Stimulated activated CD8-positive, alpha-beta memory T cell treated with anti-CD3 and anti-CD28 coated beads, Interleukin-4, amount 100 ng/mL, for 1 hour (primary cell): ENCODE measurements around the gene IL2RA.
"Not testable (repeated sequence)": the region's sequence is repeated elsewhere in the genome, so short reads cannot be mapped to it uniquely, and the experiment has no call there.

Experiments used
- DNase-seq, 2 donors: peaks; one replicate each; pipeline ENCODE4 v3.0.0-alpha.2; 2020; ENCODE audit warnings: low read depth in 2 of 2, low spot score in 1 of 2

IL2RA gene

DNA sequence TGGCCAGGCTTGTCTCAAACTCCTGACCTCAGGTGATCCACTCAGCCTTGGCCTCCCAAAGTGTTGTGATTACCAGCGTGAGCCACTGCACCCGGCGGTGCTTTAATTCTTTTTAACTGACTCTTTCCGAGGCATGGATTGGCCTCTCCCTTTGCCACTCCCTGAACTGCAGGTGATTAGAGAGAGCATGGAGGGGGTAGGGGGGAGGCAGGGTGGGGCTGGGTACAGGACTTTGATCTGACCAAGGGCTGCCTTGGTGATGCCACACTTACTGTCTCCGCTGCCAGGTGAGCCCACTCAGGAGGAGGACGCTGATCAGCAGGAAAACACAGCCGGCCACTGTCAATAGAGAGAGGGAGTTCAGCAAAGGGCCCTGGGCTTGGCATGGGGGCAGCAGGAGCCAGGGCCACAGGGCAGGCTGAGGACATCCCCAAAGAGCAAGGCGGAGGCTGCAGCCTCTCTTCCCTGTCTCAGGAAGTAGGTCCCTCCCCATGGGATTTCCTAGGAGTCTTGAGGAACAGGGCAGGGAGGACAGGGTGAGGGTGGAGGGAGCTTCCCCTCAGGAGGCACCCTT is 44.3 kb downstream of the IL2RA start:
- no peak for DNase-seq

DNA sequence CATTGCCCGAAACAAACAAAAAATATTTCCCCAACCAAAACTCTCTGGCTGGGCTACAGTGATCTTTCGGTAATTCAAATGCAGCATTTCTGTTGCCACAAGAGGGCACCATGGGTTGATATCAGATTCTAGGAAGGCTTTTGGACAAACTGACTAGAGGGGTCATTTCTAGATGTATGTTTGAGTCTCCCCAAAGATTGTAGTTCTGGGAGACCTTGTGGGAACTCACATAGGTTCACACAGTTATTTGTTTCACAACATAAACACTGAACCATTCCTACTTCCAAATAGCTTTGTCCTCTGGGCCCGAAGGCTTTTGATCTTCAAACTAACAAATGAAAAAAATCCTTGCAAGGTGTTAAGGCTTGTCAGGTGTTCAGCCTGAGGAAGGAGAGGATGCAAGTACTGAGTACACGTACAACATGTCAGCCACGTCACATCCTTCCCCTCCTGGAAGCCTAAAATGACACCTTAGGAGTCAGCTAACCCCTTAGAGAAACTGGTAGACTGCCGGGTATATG is 47.9 kb downstream of the IL2RA start:
- peak; percentile 26 to 31 for DNase-seq

DNA sequence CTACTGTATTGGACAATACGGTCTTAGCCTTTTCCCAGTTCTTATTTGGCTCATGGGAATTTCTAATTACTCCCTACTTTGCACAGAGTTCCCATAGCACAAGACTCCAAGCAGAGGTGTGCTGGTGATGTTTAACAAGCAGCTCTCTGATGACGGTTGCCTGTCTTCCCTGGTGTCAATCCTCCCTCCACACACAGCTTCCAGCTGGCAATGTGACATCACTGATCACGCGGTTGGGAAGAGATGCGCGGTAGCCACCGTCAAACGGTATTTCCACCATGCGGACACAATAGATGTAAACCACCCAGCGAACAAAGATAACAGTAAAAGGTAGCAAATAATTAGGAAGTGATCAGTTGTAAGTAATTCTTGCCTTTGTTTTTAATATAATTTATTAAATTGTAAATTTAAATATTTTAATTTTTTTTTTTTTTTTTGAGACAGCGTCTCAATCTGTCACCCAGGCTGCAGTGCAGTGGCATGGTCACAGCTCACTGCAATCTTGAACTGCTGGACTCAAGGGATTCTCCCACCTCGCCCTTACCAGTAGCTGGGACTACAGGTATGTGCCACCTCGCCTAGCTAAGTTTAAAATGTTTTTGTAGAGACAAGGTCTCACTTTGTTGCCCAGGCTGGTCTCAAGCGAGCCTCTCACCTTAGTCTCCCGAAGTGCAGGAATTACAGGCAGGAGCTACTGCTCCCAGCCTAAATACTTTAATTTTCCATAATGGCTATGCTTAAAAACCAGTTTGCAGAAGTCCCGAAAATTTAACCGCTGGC is 48.6 kb downstream of the IL2RA start:
- DNase-seq, result no peak

DNA sequence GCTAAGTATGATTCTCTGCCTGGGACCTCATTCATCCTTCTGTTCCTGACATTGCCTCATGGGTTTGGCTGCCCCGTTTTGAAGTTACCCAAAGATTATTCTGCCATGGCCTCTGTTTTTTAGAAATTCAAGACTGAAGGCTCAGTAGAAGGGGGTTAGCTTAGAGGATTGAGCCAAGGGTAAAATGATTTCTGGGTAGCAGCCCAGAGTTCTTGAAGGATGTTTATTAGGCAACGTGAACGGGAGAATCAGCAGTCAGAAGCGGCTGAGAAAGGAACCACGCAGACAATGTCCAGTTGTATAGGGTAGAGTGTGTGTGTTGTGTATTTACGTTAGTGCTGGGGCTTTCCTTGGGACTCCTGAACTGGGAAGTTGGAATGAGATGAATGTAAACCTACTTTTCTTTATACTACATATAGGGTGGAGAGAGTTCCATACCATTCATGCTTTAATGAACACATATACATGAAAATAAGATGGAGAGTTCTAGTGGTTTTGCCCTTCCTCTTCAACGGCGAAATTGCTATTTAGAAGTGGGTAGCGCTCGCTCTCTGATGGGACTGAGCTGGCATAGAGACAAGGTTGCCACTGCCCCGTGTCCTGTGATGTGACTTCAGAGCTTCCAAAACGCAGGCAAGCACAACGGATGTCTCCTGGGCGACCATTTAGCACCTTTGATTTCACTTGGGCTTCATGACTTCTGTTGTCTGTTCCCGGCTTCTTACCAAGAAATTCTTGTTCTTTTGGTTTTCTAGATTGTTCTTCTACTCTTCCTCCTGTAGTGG is 49.9 kb downstream of the IL2RA start:
- DNase-seq, result no peak

DNA sequence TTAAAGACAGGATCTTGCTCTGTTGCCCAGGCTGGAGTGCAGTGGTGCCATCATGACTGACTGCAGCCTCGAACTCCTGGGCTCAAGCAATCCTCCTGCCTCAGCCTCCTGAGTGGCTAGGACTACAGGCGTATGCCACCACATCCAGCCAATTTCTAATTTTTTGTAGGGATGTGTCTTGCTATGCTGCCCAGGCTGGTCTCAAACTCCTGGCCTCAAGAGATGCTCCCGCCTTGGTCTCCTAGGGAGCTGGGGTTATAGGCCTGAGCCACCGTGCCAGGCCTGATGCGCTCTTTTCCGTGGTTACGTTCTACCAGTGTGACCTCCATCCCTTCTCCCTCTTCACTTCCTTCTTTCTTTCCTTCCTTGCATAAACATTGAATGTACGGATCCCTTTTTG is 50.6 kb downstream of the IL2RA start:
- no peak for DNase-seq

DNA sequence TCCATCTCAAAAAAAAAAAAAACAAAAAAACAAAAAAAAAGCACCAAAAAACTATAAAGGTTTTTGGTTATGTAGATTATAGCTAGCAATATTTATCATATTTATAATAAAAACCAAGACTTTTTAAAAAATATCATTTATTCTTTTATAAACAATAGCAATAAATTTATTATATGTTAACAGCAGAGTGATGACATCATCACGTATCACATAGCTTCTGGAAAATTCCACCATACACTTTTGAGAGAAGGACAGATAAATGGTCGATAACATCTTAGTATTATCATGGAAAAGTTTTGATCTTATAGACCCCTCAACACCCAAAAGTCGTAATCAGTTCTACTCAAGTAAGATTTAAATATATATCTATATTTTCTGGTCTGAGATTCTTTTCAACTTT is 51.6 kb downstream of the IL2RA start:
- no peak for DNase-seq

DNA sequence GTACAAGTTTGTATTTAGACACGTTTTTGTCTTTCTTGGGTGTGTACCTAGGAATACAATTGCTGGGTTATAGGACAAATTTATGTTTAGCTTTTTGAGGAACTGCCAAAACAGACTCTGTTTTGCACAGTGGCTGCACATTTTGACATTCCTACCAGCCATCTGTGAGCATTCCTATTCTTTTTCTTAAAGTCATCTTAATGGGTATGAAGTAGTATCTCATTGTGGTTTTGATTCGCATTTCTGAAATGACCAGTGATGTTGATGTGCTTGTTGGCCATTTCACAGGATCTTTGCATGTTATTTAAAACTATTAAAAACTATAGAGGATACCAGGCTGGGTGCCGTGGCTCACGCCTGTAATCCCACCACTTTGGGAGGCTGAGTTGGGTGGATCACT is 52.2 kb downstream of the IL2RA start:
- DNase-seq, result no peak

DNA sequence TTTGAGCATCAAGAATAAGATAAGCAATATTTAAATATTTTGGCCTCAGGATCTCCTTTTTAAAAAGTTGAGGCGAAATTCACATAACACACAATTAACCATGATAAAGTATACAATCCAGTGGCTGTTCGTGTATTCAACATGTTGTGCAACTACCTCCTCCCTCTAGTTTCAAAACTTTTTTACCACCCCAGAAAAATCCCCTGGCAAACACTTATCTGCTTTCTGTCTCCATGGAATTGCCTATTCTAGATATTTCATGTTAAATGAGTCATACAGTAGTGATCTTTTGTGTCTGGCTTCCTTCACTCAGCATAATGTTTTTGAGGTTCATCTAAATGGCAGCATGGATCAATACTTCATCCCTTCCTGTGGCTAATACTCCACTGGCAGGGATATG is 53.0 kb downstream of the IL2RA start:
- no peak for DNase-seq

DNA sequence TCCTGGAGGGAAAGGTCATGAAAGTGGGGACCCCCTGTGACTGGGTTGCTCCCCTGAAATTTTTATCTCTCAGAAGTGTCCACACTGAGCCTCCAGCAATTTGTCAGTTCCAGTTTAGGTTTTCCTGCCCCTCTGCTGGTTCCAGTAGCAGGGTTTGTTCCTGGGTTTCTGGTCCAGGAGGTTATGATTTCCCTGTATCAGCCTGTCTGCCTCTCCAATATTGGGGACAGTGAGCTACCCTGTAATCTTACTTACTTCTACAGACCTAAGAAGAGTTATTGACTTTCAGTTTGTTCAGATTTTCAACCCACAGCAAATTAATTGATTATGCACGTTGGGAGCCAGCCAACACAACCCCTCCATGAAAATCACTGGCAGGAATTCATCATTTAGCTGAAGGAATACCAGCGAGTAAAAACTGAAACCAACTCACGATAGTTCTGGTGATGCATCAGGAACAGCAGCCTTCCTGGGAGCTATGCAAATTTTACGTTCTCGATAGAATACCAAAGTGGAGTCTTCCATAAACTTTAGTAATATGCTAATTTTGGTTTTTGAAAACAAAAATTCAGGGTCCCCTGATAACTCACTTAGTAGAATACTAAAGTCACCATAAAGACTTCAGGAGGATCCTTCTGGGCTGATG is 53.5 kb downstream of the IL2RA start:
- DNase-seq, result no peak

DNA sequence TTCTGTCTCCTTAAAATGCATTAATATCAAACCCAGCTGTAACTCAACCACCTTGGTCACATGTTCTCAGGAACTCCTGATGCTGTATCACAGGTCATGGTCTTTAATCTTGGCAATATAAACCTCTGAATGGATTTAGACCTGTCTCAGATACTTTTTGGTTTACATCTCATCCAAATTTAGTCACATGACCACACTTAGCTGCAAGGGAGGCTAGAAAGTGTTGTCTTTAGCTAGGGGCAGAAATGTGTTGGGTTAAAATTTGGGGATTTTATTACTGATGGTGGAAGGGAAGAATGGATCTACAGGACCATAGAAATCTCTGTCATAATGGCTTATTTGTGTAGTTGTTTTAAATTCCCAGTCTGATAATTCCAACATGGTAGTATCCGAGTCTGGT is 55.2 kb downstream of the IL2RA start:
- DNase-seq, result no peak

DNA sequence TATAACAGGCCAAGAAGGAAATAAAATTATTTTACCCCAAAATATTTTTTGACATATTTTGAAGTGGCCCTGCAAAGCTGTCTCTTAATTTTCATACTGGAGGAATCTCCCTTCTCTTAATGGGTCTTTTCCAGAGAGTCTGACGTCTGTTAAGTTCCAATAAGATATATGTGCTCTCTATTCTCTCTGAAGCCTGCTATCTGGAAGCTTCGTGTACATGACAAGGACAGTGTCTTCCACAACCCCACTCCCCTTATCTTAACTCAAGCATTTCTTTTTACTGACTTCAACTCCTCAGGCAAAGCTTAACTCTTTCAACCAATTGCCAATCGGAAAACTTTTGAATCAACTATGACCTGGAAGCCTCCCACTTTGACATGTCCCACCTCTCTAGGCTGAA is 55.6 kb downstream of the IL2RA start:
- no peak for DNase-seq

DNA sequence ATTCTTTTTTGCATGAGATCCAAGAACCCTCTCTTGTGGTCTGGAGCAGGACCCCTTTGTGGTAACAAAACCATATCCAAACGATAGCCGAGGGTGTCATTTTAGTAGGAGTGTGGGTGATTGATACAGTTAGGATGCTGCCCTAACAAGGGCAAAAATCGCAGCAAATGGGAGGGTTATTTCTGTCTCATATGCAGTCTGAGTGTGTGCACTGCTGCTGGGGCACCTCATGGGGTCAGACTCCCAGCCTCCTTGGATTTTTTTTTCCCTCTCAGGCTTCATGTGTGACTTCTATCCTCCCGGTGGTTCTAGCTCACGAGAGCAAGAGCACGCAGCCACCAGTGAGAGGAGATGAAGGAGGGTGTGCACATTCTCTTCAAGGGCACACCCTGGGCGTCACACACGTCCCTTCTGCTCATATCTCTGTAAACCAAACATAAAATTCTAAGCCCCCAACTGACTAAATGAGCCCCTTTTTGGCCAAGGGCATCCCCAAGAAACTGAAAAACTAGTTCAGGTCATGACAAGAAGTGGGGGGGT is 56.2 kb downstream of the IL2RA start:
- no peak for DNase-seq

DNA sequence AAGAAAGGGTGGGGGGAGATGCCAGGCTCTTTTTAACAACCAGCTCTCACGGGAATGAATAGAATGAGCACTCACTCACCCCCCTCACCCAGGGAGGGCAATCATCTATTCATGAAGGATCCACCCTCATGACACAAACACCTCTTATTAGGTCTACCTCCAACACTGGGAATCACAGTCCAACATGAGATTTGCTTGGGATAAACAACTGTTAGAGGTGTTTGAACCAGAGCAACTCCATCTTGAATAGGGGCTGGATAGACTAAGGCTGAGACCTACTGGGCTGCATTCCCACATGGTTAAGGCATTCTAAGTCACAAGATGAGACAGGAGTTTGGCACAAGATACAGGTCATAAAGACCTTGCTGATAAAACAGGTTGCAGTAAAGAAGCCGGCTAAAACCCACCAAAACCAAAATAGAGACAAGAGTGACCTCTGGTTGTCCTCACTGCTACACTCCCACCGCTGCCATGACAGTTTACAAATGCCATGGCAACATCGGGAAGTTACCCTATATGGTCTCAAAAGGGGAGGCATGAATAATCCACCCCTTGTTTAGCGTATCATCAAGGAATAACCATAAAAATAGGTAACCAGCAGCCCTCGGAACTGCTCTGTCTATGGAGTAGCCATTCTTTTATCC is 56.9 kb downstream of the IL2RA start:
- DNase-seq, result not testable (repeated sequence)

DNA sequence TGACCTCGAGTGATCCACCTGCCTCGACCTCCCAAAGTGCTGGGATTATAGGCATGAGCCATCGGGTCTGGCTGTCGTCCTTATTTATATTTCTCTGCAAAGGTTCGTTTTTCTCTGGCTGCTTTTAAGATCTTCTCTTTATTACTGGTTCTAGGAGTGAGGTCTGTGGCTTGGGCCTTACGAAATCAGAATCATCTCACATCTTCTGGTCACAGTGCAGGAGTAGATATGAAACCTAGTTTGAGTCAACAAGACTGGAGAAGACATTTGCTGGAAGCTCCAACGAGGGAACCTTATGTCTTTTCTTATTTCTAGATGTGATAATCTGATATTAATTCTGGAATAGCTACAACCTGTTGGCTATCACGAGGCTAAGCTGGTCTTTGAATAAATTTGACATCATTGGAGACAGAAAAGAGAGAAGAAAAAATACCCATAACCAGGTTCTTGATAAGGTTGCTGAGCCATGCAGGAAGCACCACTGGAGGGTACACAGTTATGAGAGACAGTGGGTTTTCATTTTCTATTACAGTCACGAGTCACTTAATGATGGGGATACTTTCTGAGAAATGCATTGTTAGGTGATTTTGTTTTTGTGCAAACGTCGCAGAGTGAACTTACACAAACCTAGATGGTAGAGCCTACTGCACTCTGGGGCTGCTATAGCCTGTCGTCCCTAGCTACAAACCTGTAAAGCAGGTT is 59.2 kb downstream of the IL2RA start:
- DNase-seq, result no peak

DNA sequence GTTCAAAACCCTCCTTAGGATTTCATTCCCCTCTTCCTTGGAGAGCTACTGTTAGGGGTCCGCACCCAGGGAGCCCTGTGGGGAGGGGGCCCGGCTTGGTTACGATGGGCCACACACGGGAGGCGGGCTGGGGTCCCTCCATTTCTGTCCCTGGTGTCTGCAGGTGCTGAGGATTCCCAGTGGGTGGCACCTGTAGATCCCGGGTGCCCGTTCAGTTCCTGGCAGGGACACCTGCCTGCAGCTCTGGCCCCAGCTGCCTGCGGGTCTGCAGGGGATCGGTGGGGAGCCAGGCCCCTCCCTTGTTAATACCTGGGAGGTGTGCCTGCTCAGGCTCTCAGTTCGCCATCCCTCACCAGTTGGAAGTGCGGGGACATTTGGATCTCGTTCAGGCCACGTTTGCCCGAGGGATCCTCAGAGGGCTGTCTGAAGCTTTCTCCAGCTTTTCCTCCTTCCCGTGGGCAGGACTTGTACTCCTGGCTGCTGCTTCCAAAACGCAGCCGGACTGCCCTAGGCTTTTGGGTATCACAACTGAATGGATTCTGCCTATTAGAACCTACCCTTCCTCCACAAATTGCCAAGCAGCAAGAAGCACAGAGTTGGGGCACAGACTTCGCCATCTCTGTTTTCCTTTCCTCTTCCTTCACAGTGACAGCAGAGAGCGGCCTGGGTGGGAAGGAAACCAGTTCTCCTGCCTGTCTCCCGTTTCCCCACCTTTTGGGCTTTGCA is 62.6 kb downstream of the IL2RA start:
- DNase-seq, result no peak

DNA sequence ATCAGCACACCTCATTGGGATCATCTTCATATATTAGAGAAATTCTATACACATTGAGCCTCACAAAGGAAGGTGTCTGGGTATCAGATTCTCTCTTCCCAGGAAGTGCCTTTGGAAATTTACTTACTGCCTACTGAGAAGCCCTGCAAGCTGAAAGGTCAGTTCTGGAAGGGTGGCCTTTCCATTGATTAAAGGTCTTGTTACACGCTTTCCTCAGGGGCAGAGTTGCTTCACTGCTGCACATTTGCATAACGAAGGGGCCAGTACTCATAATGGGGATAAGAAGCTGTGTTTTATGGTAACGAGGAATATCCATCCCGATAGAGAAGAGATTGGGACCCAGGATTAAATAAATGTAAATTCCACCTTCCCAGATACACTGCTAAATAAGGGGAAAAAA is 65.5 kb downstream of the IL2RA start:
- DNase-seq, result no peak

DNA sequence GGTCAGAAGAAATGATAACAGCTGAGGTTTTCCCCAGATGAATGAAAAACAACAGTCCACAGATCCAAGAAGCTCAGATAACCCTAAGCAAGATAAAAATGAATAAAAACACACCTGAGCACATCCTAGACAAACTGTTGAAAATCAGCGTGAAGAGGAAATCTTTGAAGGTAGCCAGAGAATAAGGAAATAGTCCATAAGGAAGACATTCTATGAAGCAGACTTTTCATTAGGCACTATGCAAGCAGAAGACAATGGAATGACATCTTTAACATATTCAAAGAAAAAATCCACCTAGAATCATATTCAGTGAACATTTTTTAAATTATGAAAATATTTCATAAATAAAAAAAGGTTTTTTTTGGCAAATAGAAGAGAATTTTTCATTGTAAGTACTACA is 69.8 kb downstream of the IL2RA start:
- no peak for DNase-seq

DNA sequence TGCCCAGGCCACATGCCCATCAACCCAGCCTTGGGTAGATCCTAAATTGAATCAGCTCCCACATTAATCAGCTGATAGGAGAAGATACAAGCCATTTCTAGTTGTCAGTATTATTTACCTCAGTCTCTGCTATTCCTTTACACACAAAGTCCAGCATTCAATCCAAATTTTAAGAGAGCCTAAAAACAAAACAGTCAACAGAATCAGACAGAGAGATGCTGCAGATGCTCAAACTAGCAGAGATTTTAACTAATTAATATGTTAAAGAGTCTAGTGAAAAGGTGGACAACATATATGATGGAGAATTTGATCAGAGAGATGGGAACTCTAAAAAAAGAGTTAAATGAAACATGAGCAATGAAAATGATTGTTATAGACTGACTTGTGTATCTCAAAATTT is 70.5 kb downstream of the IL2RA start:
- DNase-seq, result no peak

DNA sequence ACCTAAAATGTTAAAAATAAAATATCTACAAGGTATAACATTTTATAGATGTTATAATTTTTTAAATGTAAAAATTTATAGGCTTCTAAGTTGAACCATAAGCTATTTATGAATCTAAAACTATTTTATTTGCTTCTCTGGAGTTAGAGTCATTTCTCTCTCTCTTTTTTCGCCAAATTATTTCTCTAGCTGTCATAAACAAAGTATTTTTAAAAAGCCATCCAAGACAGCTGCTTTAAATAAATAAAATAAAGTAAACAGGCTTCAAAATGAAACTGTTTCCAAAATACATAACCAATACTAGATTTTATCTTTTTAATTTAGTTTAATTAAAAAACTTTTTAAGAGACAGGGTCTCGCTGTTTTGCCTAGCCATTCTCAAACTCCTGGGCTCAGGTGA is 72.4 kb downstream of the IL2RA start:
- DNase-seq, result no peak
